Measurements from ENCODE around the gene ALAD. TPM values are rescaled to one million over a fixed set of nuclear protein-coding genes. Genes with fewer than 3 reads are reported as not detected.

ALAD gene
- total and polyA plus RNA-seq, 2 donors (not counting 1 experiment from before 2014, with no cell fraction given) = 13.1 to 42.1 TPM

GRCh38 chr9:113350107-113350661 lies 50.9 kb downstream of the ALAD start:
- Histone ChIP-seq H3K27me3 (ENCODE audit: control insufficient read depth, insufficient read depth, low read length) (peaks cover 32% of the 10 kb centered on the region), H3K79me2 (ENCODE audit: control insufficient read depth, insufficient read depth, low read length) (no peaks in the 10 kb centered on the region), H3K9ac (ENCODE audit: insufficient read depth, low read length) (no peak overlapping the region), H2AFZ (ENCODE audit: low read length) (no peak overlapping the region), H3K9me3 (ENCODE audit: control insufficient read depth, insufficient read depth, low read depth, low read length) (no peaks in the 10 kb centered on the region), H3K27ac (ENCODE audit: insufficient read depth, low read length) (no peak overlapping the region), H3K4me2 (ENCODE audit: extremely low read depth, insufficient read depth, low read length) (peak overlapping the region; percentile 52), H3K4me1 (ENCODE audit: control insufficient read depth, extremely low read depth, insufficient read depth, low read length) (no peaks in the 10 kb centered on the region), H3K4me3 (replicated peaks in 1 of 4; ENCODE audit: control extremely low read depth in 1 of 4, insufficient read depth in 1 of 4, low read depth in 3 of 4, low read length in 4 of 4) (no peak overlapping the region), H3K36me3 (ENCODE audit: control insufficient read depth, insufficient read depth, low read length) (no peaks in the 10 kb centered on the region), H4K20me1 (ENCODE audit: control insufficient read depth, extremely low read depth, insufficient read depth, low read length) (no peaks in the 10 kb centered on the region)
- TF ChIP-seq EZH2 (IDR thresholded peaks at IDR 0.05; ENCODE audit: low read length, missing control alignments) (peak; percentile 95), CTCF (conservative IDR thresholded peaks at IDR 0.05 in 1 of 2, IDR thresholded peaks at IDR 0.05 in 1 of 2; ENCODE audit: low read depth in 1 of 2, low read length in 2 of 2) (no peak)
- no peak for DNase-seq (ENCODE audit: low read depth in 2 of 2)

- no peaks in the 10 kb centered on the region for H3K79me2 ChIP-seq (ENCODE audit: control insufficient read depth, insufficient read depth, low read length)
- no peak within 1 kb of the TSS for H3K9ac ChIP-seq (ENCODE audit: insufficient read depth, low read length)
- peaks cover 32% of the 10 kb centered on the region for H3K27me3 ChIP-seq (ENCODE audit: control insufficient read depth, insufficient read depth, low read length)
- no peaks in the 10 kb centered on the region for H3K36me3 ChIP-seq (ENCODE audit: control insufficient read depth, insufficient read depth, low read length)
- peak within 1 kb of the TSS; percentile 52 for H3K4me2 ChIP-seq (ENCODE audit: extremely low read depth, insufficient read depth, low read length)
- no peak for DNase-seq (ENCODE audit: low read depth in 2 of 2)
- TF ChIP-seq CTCF (conservative IDR thresholded peaks at IDR 0.05 in 1 of 2, IDR thresholded peaks at IDR 0.05 in 1 of 2; ENCODE audit: low read depth in 1 of 2, low read length in 2 of 2) (no peak), EZH2 (IDR thresholded peaks at IDR 0.05; ENCODE audit: low read length, missing control alignments) (peak; percentile 15)
- peak within 1 kb of the TSS in 2 of 4 experiments; percentile 17 to 38 for H3K4me3 ChIP-seq (replicated peaks in 1 of 4; ENCODE audit: control extremely low read depth in 1 of 4, insufficient read depth in 1 of 4, low read depth in 3 of 4, low read length in 4 of 4)
- no peak within 1 kb of the TSS for H2AFZ ChIP-seq (ENCODE audit: low read length)
- H3K27ac ChIP-seq (ENCODE audit: insufficient read depth, low read length) = no peak within 1 kb of the TSS
- H4K20me1 ChIP-seq (ENCODE audit: control insufficient read depth, extremely low read depth, insufficient read depth, low read length) = no peaks in the 10 kb centered on the region
- H3K9me3 ChIP-seq (ENCODE audit: control insufficient read depth, insufficient read depth, low read depth, low read length) = no peaks in the 10 kb centered on the region
- H3K4me1 ChIP-seq (ENCODE audit: control insufficient read depth, extremely low read depth, insufficient read depth, low read length) = no peaks in the 10 kb centered on the region
These were observed 51.5 kb downstream of the ALAD start, which contains the start of gene BSPRY for GRCh38 chr9:113349445-113350094. Gene BSPRY (plus strand): TSS chr9:113349541. CDS start chr9:113349580, 39 bp downstream.

GRCh38 chr9:113349066-113349444 lies 52.0 kb downstream of the ALAD start:
- Histone ChIP-seq H4K20me1 (ENCODE audit: control insufficient read depth, extremely low read depth, insufficient read depth, low read length) (no peaks in the 10 kb centered on the region), H3K4me2 (ENCODE audit: extremely low read depth, insufficient read depth, low read length) (no peak overlapping the region), H3K27ac (ENCODE audit: insufficient read depth, low read length) (no peak overlapping the region), H3K27me3 (ENCODE audit: control insufficient read depth, insufficient read depth, low read length) (peaks cover 30% of the 10 kb centered on the region), H3K4me3 (replicated peaks in 1 of 4; ENCODE audit: control extremely low read depth in 1 of 4, insufficient read depth in 1 of 4, low read depth in 3 of 4, low read length in 4 of 4) (no peak overlapping the region), H3K36me3 (ENCODE audit: control insufficient read depth, insufficient read depth, low read length) (no peaks in the 10 kb centered on the region), H2AFZ (ENCODE audit: low read length) (no peak overlapping the region), H3K9ac (ENCODE audit: insufficient read depth, low read length) (no peak overlapping the region), H3K9me3 (ENCODE audit: control insufficient read depth, insufficient read depth, low read depth, low read length) (no peaks in the 10 kb centered on the region), H3K79me2 (ENCODE audit: control insufficient read depth, insufficient read depth, low read length) (no peaks in the 10 kb centered on the region), H3K4me1 (ENCODE audit: control insufficient read depth, extremely low read depth, insufficient read depth, low read length) (no peaks in the 10 kb centered on the region)
- DNase-seq (ENCODE audit: low read depth in 2 of 2) = no peak
- TF ChIP-seq EZH2 (IDR thresholded peaks at IDR 0.05; ENCODE audit: low read length, missing control alignments) (peak; percentile 64), CTCF (conservative IDR thresholded peaks at IDR 0.05 in 1 of 2, IDR thresholded peaks at IDR 0.05 in 1 of 2; ENCODE audit: low read depth in 1 of 2, low read length in 2 of 2) (no peak)

Measured in fibroblast of lung (primary cell).